Endodermal cell (in vitro differentiated cells): ENCODE data around the gene SERINC1. TPM values are rescaled to one million over a fixed set of nuclear protein-coding genes. Genes with fewer than 3 reads are reported as not detected.

Experiments used
- DNase-seq: peaks from one replicate; pipeline ENCODE4 v3.0.0-alpha.2; 2017
- H3K27ac ChIP-seq: 2 replicates; pipeline ENCODE4 v1.5.1; 2013; ENCODE audit warnings: mild to moderate bottlenecking, low read depth, low read length, moderate library complexity
- H3K27me3 ChIP-seq: 2 replicates; pipeline ENCODE4 v1.6.1; 2013; ENCODE audit warnings: mild to moderate bottlenecking, low read length, moderate library complexity; ENCODE audit not compliant: insufficient read depth, control insufficient read depth, poor library complexity, severe bottlenecking
- H3K36me3 ChIP-seq: 2 replicates; pipeline ENCODE4 v1.7.0; 2013; ENCODE audit warnings: mild to moderate bottlenecking, low read length, moderate library complexity; ENCODE audit not compliant: control insufficient read depth, insufficient read depth
- H3K4me1 ChIP-seq: one replicate; pipeline ENCODE4 v1.7.0; 2013; ENCODE audit warnings: low read length; ENCODE audit not compliant: control insufficient read depth, insufficient read depth
- H3K4me3 ChIP-seq: 2 replicates; pipeline ENCODE4 v1.5.1; 2013; ENCODE audit warnings: mild to moderate bottlenecking, low read length, moderate library complexity
- H3K9ac ChIP-seq: 2 replicates; pipeline ENCODE4 v1.6.1; 2013; ENCODE audit warnings: mild to moderate bottlenecking, low read length, moderate library complexity; ENCODE audit not compliant: poor library complexity, severe bottlenecking; ENCODE audit errors: extremely low read depth
- H3K9me3 ChIP-seq: 2 replicates; pipeline ENCODE4 v1.6.1; 2013; ENCODE audit warnings: mild to moderate bottlenecking, low read length, moderate library complexity; ENCODE audit not compliant: control insufficient read depth
- H3K27ac Mint-ChIP-seq: 2 replicates; pipeline ENCODE4 v1.8.0; 2020; ENCODE audit warnings: mixed read lengths
- H3K27me3 Mint-ChIP-seq: 2 replicates; pipeline ENCODE4 v1.8.0; 2021; ENCODE audit warnings: mild to moderate bottlenecking, mixed read lengths; ENCODE audit not compliant: insufficient read depth
- H3K36me3 Mint-ChIP-seq: 2 replicates; pipeline ENCODE4 v1.8.0; 2020; ENCODE audit warnings: low read depth, mixed read lengths
- H3K4me1 Mint-ChIP-seq: 2 replicates; pipeline ENCODE4 v1.8.0; 2020; ENCODE audit warnings: mixed read lengths
- H3K4me3 Mint-ChIP-seq: 2 replicates; pipeline ENCODE4 v1.8.0; 2020; ENCODE audit warnings: mild to moderate bottlenecking, moderate library complexity, mixed read lengths
- H3K9me3 Mint-ChIP-seq: 2 replicates; pipeline ENCODE4 v1.8.0; 2020; ENCODE audit warnings: mild to moderate bottlenecking, mixed read lengths
- WGBS, 2 experiments: methylation state at CpG; one replicate each; pipeline versions ENCODE4 v1.1.5 to v1.1.7; 2013; ENCODE audit warnings: missing lambda C conversion rate in 2 of 2, mixed read lengths in 1 of 2; ENCODE audit not compliant: insufficient coverage in 1 of 2, insufficient read length in 1 of 2; 5-methylcytosine and 5-hydroxymethylcytosine counted together
- total RNA-seq, 2 donors: library from RNA; stranded (reverse); fragmentation: NEBNext Ultra II Directional in 1 of 2; extraction: Animal tissue kit (Norgen Biotek cat#: 25700) in 1 of 2; gene quantifications; 2 replicates in 1 of 2; 3 replicates in 1 of 2; pipeline ENCODE4 v1.2.1, GENCODE V29; 2021
- TF ChIP-seq, protein P1 (sequence below): fragments of 200-600 bp; sonication (generic); conservative IDR thresholded peaks from 2 replicates; pipeline ENCODE4 v1.5.0; 2021; ENCODE audit warnings: antibody characterized with exemption, mild to moderate bottlenecking

Gene SERINC1
- total RNA-seq, 2 donors from 2014 or later, result 77.4 to 79.1 TPM

DNA sequence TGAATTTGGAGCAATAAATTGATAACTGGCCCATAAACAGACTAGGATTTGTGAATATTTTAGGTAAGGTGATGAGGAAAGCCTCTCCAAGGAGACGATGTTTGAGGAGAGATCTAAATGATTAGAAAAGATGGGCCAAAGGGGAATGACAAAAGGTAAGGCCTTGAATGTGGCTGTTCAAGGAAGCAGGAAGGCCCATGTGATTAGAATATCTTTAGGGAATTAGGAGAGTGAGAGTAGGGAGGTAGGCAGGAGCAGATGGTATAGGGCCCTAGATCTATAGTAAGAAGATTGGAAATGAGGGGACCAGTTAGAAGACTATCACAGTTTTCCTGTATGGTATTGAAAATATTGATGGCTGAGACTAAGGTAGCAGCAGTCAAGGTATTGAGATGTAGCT lies 65.4 kb downstream of the SERINC1 start:
- Mint-ChIP-seq H3K9me3 (no peaks in the 10 kb centered on the region), H3K4me1 (peaks cover 11% of the 10 kb centered on the region), H3K27ac (no peak overlapping the region), H3K4me3 (no peak overlapping the region), H3K36me3 (no peaks in the 10 kb centered on the region), H3K27me3 (no peaks in the 10 kb centered on the region)
- Histone ChIP-seq H3K27me3 (no peaks in the 10 kb centered on the region), H3K9me3 (no peaks in the 10 kb centered on the region), H3K9ac (no peak overlapping the region), H3K36me3 (no peaks in the 10 kb centered on the region), H3K27ac (no peak overlapping the region), H3K4me3 (no peak overlapping the region), H3K4me1 (no peaks in the 10 kb centered on the region)
- 83 to 100% methylated on average over 1 of the region's 1 CpG for WGBS, 2 experiments
- no peak for DNase-seq
- TF ChIP-seq, protein P1, sequence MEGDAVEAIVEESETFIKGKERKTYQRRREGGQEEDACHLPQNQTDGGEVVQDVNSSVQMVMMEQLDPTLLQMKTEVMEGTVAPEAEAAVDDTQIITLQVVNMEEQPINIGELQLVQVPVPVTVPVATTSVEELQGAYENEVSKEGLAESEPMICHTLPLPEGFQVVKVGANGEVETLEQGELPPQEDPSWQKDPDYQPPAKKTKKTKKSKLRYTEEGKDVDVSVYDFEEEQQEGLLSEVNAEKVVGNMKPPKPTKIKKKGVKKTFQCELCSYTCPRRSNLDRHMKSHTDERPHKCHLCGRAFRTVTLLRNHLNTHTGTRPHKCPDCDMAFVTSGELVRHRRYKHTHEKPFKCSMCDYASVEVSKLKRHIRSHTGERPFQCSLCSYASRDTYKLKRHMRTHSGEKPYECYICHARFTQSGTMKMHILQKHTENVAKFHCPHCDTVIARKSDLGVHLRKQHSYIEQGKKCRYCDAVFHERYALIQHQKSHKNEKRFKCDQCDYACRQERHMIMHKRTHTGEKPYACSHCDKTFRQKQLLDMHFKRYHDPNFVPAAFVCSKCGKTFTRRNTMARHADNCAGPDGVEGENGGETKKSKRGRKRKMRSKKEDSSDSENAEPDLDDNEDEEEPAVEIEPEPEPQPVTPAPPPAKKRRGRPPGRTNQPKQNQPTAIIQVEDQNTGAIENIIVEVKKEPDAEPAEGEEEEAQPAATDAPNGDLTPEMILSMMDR, result no peak

DNA sequence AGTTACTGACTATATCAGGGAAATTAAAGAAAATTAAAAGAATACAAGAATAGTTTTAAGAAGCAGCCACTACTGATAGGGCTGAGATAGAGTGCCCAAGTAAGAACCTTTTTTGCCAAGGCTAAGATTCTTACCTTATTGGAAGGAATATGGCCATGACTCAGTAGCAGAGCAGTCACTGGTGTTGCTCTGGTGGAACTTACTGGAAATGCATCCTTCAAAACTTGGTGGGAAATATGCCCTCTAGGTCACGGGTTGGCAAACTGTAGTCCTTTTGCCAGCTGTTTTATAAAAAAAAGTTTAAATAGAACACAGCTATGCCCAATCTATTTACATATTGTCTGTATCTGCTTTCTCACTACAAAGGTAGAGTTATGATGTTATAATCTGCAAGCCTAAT lies 66.2 kb downstream of the SERINC1 start:
- DNase-seq, result no peak
- Mint-ChIP-seq H3K9me3 (no peaks in the 10 kb centered on the region), H3K4me1 (peaks cover 19% of the 10 kb centered on the region), H3K4me3 (no peak overlapping the region), H3K27me3 (no peaks in the 10 kb centered on the region), H3K36me3 (no peaks in the 10 kb centered on the region), H3K27ac (no peak overlapping the region)
- Histone ChIP-seq H3K27me3 (no peaks in the 10 kb centered on the region), H3K36me3 (no peaks in the 10 kb centered on the region), H3K9ac (no peak overlapping the region), H3K4me3 (no peak overlapping the region), H3K4me1 (no peaks in the 10 kb centered on the region), H3K27ac (no peak overlapping the region), H3K9me3 (no peaks in the 10 kb centered on the region)
- WGBS, 2 experiments, result 94% methylated on average over 1 of the region's 1 CpG; no CpG with 5 or more reads in 1 of the 2 experiments
- TF ChIP-seq, protein P1, result peak; percentile 60

DNA sequence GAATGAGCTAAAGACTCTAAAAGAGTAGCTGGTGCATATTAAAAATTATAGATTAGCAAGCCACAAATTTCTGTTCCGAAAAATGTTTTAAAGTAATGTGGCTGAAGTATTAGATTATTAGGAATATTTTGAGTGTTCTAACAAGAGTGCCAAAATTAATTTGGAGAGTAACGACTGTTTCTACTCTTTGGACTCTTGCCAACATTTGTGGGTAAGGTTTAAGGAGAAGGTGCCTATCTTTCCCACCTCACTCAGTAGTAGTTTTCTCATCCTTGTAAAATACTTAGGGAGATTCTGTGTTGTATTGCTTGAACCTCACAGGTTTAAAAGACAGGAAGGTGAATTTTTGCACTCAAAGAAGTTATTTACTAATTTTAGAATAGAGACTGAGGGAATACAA lies 67.2 kb downstream of the SERINC1 start:
- no peak overlapping the region for H3K4me3 Mint-ChIP-seq
- H3K27me3 Mint-ChIP-seq, result no peaks in the 10 kb centered on the region
- H3K27ac ChIP-seq, result no peak overlapping the region
- H3K4me1 Mint-ChIP-seq, result peaks cover 19% of the 10 kb centered on the region
- no peak overlapping the region for H3K27ac Mint-ChIP-seq
- H3K36me3 ChIP-seq, result no peaks in the 10 kb centered on the region
- H3K9me3 ChIP-seq, result no peaks in the 10 kb centered on the region
- TF ChIP-seq, protein P1, result no peak
- no peaks in the 10 kb centered on the region for H3K27me3 ChIP-seq
- no peaks in the 10 kb centered on the region for H3K4me1 ChIP-seq
- H3K36me3 Mint-ChIP-seq, result no peaks in the 10 kb centered on the region
- no peak overlapping the region for H3K9ac ChIP-seq
- no peak overlapping the region for H3K4me3 ChIP-seq
- DNase-seq, result no peak
- H3K9me3 Mint-ChIP-seq, result no peaks in the 10 kb centered on the region
- whole genome bisulfite sequencing, 2 experiments, result 90 to 92% methylated on average over 1 to 2 of the region's 2 CpGs
